Ovary (tissue), 9 donors: Measurements from ENCODE around the gene CD70. TPM values are rescaled to one million over a fixed set of nuclear protein-coding genes. Genes with fewer than 3 reads are reported as not detected.
"Not testable (repeated sequence)": the region's sequence is repeated elsewhere in the genome, so short reads cannot be mapped to it uniquely, and the experiment has no call there.

Experiments used
- DNase-seq, 5 donors: peaks; one replicate each; pipeline ENCODE4 v3.0.0-alpha.2; 2019 to 2020
- H3K27ac ChIP-seq, 2 donors: fragments of 200-600 bp; one replicate each; pipeline versions ENCODE4 v1.5.1 to v1.8.0; 2019 to 2022
- H3K27me3 ChIP-seq: fragments of 200-600 bp; one replicate; pipeline ENCODE4 v1.8.0; 2022
- H3K36me3 ChIP-seq: fragments of 200-600 bp; sonication (generic); one replicate; pipeline ENCODE4 v1.5.1; 2019
- H3K4me1 ChIP-seq: one replicate; pipeline ENCODE4 v1.8.1; 2013; ENCODE audit warnings: mild to moderate bottlenecking, moderate library complexity; ENCODE audit not compliant: insufficient read depth
- H3K4me3 ChIP-seq: fragments of 200-600 bp; sonication (generic); one replicate; pipeline ENCODE4 v1.5.1; 2017
- H3K9me3 ChIP-seq, 2 donors: fragments of 200-600 bp in 1 of 2; sonication (generic) in 1 of 2; one replicate each; pipeline versions ENCODE4 v1.5.1 to v1.8.1; 2013 to 2019; ENCODE audit warnings: mild to moderate bottlenecking in 1 of 2, moderate library complexity in 1 of 2
- EP300 ChIP-seq: sonication (generic); formaldehyde crosslinking; IDR thresholded peaks from one replicate; pipeline ENCODE4 v1.6.1; 2017; ENCODE audit warnings: antibody characterized with exemption
- POLR2A ChIP-seq: fragments of 450-650 bp; IDR thresholded peaks from one replicate; pipeline ENCODE4 v1.6.1; 2017; ENCODE audit warnings: antibody characterized with exemption, mild to moderate bottlenecking, moderate library complexity
- WGBS, 3 donors: extraction: QIAGEN DNeasy Blood & Tissue Kit in 1 of 3; methylation state at CpG; one replicate each; pipeline versions ENCODE4 v1.1.5 to v1.1.7; 2013 to 2017; 5-methylcytosine and 5-hydroxymethylcytosine counted together
- intact Hi-C, 4 donors: fragments of 100-400 bp; cut with DNase I; formaldehyde crosslinking; loops; one replicate each; pipeline versions ENCODE4 v1.11.0 to v1.15.1; 2022 to 2023
- polyA plus RNA-seq, 2 donors: library from polyadenylated mRNA; stranded (reverse); fragments of 200-250 nt in 1 of 2; fragments of 350-450 nt in 1 of 2; fragmentation: Illumina TruSeq in 1 of 2; extraction: RNeasy Lipid Tissue Mini Kit (QIAGEN cat#74804) in 1 of 2; gene quantifications; one replicate each; pipeline ENCODE4 v1.2.3, GENCODE V29; 2013 to 2014
- total RNA-seq, 7 donors: library from RNA; depleted of rRNA in 2 of 7; stranded (reverse); fragments of >200 nt in 2 of 7; fragmentation: NEBNext Ultra II Directional in 3 of 7; extraction: Animal tissue kit (Norgen Biotek cat#: 25700) in 3 of 7; gene quantifications; one replicate each; pipeline versions ENCODE4 v1.1.0 to v1.2.4, GENCODE V29; 2016 to 2023
- TF ChIP-seq, protein P1 (sequence below), 3 donors: fragments of 450-650 bp in 2 of 3; fragments of 200-600 bp in 1 of 3; IDR thresholded peaks; one replicate each; pipeline versions ENCODE4 v1.5.1 to v1.8.0; 2016 to 2022; ENCODE audit warnings: antibody characterized with exemption in 3 of 3, mild to moderate bottlenecking in 1 of 3
- donor health status: DM: no; HTN: no; CAD: no; lungs with moderate emphysema.
- donor health status: DM: no; HTN: no; CAD: no.
- donor health status: Bipolar disorder and iron deficiency.
- donor health status: DM: yes; HTN: yes; CAD: no.
- donor health status: DM: no; HTN: no; CAD: no.
- donor health status: DM: yes; HTN: yes; CAD: no.

Gene CD70
- total and polyA plus RNA-seq, 9 donors = 0.31 TPM; not detected in 8

DNA sequence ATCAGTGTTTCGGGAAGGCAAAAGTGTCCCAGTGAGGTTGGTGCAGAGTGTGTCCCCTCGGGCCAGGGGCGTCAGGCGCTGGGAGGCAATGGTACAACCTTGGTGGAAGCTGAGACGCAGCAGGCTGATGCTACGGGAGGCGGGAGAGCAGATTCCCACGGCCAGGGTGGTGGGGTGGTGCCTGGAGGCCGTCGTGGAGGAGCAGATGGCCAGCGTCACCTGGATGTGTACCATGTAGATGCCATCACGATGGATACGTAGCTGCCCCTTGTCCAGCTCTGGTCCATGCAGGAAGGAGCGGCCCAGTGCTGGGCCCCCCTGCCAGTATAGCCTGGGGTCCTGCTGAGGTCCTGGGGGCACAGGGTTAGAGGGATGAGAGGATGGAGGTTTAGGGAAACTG is 4.9 kb downstream of the CD70 start:
- no peaks in the 10 kb centered on the region for H3K9me3 ChIP-seq
- no peak for DNase-seq
- no peak overlapping the region for H3K4me3 ChIP-seq
- H3K36me3 ChIP-seq = no peaks in the 10 kb centered on the region
- no peak overlapping the region for H3K27ac ChIP-seq
- no peaks in the 10 kb centered on the region for H3K4me1 ChIP-seq
- WGBS, 3 donors = 43 to 49% (median 44%) methylated on average over 14 of the region's 14 CpGs
- no peaks in the 10 kb centered on the region for H3K27me3 ChIP-seq
- intact Hi-C loops = no loop called here
- TF ChIP-seq, protein P1, sequence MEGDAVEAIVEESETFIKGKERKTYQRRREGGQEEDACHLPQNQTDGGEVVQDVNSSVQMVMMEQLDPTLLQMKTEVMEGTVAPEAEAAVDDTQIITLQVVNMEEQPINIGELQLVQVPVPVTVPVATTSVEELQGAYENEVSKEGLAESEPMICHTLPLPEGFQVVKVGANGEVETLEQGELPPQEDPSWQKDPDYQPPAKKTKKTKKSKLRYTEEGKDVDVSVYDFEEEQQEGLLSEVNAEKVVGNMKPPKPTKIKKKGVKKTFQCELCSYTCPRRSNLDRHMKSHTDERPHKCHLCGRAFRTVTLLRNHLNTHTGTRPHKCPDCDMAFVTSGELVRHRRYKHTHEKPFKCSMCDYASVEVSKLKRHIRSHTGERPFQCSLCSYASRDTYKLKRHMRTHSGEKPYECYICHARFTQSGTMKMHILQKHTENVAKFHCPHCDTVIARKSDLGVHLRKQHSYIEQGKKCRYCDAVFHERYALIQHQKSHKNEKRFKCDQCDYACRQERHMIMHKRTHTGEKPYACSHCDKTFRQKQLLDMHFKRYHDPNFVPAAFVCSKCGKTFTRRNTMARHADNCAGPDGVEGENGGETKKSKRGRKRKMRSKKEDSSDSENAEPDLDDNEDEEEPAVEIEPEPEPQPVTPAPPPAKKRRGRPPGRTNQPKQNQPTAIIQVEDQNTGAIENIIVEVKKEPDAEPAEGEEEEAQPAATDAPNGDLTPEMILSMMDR (IDR thresholded peaks at IDR 0.05) = no peak
- TF ChIP-seq POLR2A = no peak
- TF ChIP-seq EP300 = no peak

DNA sequence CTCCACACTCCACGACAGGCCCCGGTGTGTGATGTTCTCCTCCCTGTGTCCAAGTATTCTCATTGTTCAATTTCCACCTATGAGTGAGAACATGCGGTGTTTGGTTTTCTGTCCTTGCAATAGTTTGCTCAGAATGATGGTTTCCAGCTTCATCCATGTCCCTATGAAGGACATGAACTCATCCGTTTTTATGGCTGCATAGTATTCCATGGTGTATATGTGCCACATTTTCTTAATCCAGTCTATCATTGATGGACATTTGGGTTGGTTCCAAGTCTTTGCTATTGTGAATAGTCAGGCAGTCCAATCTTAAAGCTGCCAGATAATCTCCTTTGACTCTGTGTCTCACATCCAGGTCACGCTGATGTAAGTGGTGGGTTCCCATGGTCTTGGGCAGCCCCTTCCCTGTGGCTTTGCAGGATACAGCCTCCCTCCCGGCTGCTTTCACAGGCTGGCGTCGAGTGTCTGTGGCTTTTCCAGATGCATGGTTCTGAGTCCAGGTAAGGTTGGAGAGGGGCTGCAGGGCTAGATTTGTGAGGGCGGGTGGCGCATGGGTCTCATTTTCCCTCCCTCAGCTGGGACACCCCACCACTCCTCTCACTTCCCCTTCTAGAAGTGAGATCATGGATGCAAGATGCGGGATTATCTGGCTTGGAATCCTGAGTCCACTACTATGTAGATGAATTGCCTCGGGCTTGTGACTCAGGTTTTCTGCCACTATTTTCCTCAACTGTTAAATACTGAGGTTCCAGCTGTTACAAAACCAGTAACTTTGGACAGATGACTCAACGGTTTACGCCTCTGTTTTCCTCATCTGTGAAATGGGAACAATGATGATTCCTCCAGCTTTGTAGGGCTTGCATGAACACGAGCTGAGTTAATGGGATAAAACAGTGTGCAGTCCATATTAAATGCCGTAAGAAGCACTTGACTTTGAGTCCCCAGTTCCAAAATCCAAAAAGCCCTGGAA is 8.2 kb downstream of the CD70 start:
- H3K36me3 ChIP-seq, H3K27me3 ChIP-seq, H3K4me3 ChIP-seq, H3K4me1 ChIP-seq, DNase-seq, H3K27ac ChIP-seq, H3K9me3 ChIP-seq, intact Hi-C loops: not testable (repeated sequence)
- WGBS, 3 donors = 77 to 86% (median 81%) methylated on average over 16 of the region's 16 CpGs

DNA sequence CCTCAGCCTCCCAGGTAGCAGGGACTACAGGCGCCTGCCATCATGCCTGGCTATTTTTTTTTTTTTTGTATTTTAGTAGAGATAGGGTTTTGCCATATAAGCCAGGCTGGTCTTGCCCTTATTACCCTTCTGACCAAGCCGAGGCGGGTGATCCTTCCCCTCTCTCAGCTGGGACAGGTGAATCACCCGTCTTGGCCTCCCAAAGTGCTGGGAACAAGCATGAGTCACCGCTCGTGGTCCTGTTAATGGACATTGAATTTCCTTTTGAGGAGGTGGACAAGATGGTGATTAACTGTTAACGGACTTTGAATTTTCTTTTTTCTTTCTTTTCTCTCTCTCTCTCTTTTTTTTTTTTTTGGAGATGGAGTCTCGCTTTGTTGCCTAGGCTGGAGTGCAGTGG is 10.6 kb downstream of the CD70 start:
- no peaks in the 10 kb centered on the region for H3K36me3 ChIP-seq
- intact Hi-C loops = no loop called here
- no peaks in the 10 kb centered on the region for H3K4me1 ChIP-seq
- peaks cover 0 to 3% of the 10 kb centered on the region in 2 donors for H3K9me3 ChIP-seq
- no peak for DNase-seq
- H3K27ac ChIP-seq = no peak overlapping the region
- WGBS, 3 donors = 70 to 78% (median 74%) methylated on average over 8 of the region's 8 CpGs
- no peak overlapping the region for H3K4me3 ChIP-seq
- no peaks in the 10 kb centered on the region for H3K27me3 ChIP-seq
- TF ChIP-seq, protein P1 (IDR thresholded peaks at IDR 0.05) = no peak
- TF ChIP-seq EP300 (no peak), POLR2A (no peak)

DNA sequence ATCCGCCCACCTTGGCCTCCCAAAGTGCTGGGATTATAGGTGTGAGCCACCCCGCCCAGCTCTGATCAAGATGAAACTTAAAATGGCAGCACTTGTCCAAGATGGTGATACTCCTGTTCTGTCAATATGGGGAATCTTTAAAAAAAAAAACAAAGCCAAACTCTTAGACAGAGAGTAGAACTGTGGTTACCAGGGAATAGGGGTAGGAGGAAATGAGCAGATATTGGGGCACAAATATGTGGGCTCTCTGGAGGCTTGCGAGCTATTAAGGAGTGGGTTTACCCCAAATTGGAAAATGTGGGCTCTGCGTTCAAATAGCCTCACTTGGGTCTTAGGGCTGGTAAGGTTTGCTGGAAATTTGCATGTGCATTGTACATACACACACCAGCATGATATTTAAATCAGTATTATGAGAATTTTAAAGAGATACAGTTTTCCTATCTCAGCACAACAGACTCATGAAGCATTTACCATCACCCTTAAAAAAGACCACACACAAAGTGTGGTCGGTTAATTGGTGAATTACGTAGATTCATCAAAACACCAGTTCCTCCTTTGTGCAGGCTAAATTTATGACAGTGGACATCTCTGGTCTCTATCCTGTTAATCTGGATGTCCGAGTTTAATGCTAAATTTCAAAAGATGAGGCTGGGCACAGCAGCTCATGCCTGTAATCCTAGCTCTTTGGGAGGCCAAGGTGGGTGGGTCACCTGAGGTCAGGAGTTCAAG is 11.3 kb downstream of the CD70 start:
- no peaks in the 10 kb centered on the region for H3K27me3 ChIP-seq
- H3K36me3 ChIP-seq = no peaks in the 10 kb centered on the region
- H3K9me3 ChIP-seq = peaks cover 0 to 3% of the 10 kb centered on the region in 2 donors
- H3K4me1 ChIP-seq = no peaks in the 10 kb centered on the region
- WGBS, 3 donors = 73 to 81% (median 76%) methylated on average over 7 of the region's 7 CpGs
- H3K4me3 ChIP-seq = no peak overlapping the region
- no peak for DNase-seq
- no peak overlapping the region for H3K27ac ChIP-seq
- no peak for TF ChIP-seq POLR2A
- TF ChIP-seq, protein P1 (IDR thresholded peaks at IDR 0.05) = no peak
- no peak for TF ChIP-seq EP300
- intact Hi-C loops = no loop called here
